Body of pancreas (tissue), 4 donors: ENCODE data around the gene SCYGR4. TPM values are rescaled to one million over a fixed set of nuclear protein-coding genes. Genes with fewer than 3 reads are reported as not detected.
"Not testable (repeated sequence)": the region's sequence is repeated elsewhere in the genome, so short reads cannot be mapped to it uniquely, and the experiment has no call there.

Experiments
- ATAC-seq: fragments of 150-250 bp; one replicate; pipeline ENCODE4 v1.9.1; 2016
- DNase-seq, 4 donors: peaks; one replicate each; pipeline ENCODE4 v3.0.0-alpha.2; 2019
- H3K27ac ChIP-seq, 4 donors: fragments of 200-600 bp; sonication (generic); 1 replicate in 3 of 4; 2 replicates in 1 of 4; pipeline versions ENCODE4 v1.5.1 to v1.6.1; 2016 to 2019; ENCODE audit warnings: mild to moderate bottlenecking in 1 of 4, mixed read lengths in 1 of 4, moderate library complexity in 1 of 4
- H3K27me3 ChIP-seq, 2 donors: fragments of 200-600 bp; sonication (generic); one replicate each; pipeline ENCODE4 v1.6.0; 2016; ENCODE audit warnings: mild to moderate bottlenecking in 1 of 2
- H3K36me3 ChIP-seq, 2 donors: fragments of 200-600 bp; sonication (generic); replicated peaks in 1 of 2; 2 replicates each; pipeline ENCODE4 v1.5.1; 2016; ENCODE audit warnings: low read depth in 2 of 2; ENCODE audit not compliant: insufficient read depth in 1 of 2
- H3K4me1 ChIP-seq: fragments of 200-600 bp; sonication (generic); one replicate; pipeline ENCODE4 v1.6.0; 2016
- H3K4me3 ChIP-seq, 2 donors: fragments of 200-600 bp; sonication (generic); 1 replicate in 1 of 2; 2 replicates in 1 of 2; pipeline ENCODE4 v1.5.1; 2016 to 2019
- H3K9me3 ChIP-seq, 3 donors: fragments of 200-600 bp; sonication (generic); 1 replicate in 2 of 3; 2 replicates in 1 of 3; pipeline ENCODE4 v1.5.1; 2016
- CTCF ChIP-seq, 7 experiments: fragments of 450-650 bp in 4 of 7; fragments of 200-600 bp in 3 of 7; sonication (generic) in 3 of 7; IDR thresholded peaks; one replicate each; pipeline ENCODE4 v1.5.1; 2016 to 2019; ENCODE audit warnings: antibody characterized with exemption in 7 of 7
- POLR2A ChIP-seq, 3 donors: fragments of 450-650 bp; IDR thresholded peaks; one replicate each; pipeline ENCODE4 v1.6.1; 2016; ENCODE audit warnings: antibody characterized with exemption in 3 of 3, mild to moderate bottlenecking in 2 of 3
- WGBS, 2 donors: methylation state at CpG; one replicate each; pipeline ENCODE4 v1.1.5; 2017; 5-methylcytosine and 5-hydroxymethylcytosine counted together
- intact Hi-C: fragments of 100-400 bp; cut with DNase I; formaldehyde crosslinking; loops from one replicate; pipeline ENCODE4 v1.15.1; 2023
- total RNA-seq, 2 donors: library from RNA; depleted of rRNA; stranded (reverse); fragments of >200 nt; gene quantifications; one replicate each; pipeline ENCODE4 v1.1.0, GENCODE V29; 2016

SCYGR4 gene
- total RNA-seq, 2 donors from 2014 or later: not detected

GRCh38 chr2:227661025-227661649 is 43.8 kb downstream of the SCYGR4 start:
- no peaks in the 10 kb centered on the region for H3K36me3 ChIP-seq
- H3K4me3 ChIP-seq: no peak overlapping the region
- no peaks in the 10 kb centered on the region for H3K4me1 ChIP-seq
- 33 to 40% methylated on average over 7 of the region's 7 CpGs for WGBS, 2 donors
- no peak for TF ChIP-seq CTCF (IDR thresholded peaks at IDR 0.05)
- TF ChIP-seq POLR2A (IDR thresholded peaks at IDR 0.05): no peak
- DNase-seq (no peak), ATAC-seq (no peak)
- no peaks in the 10 kb centered on the region for H3K9me3 ChIP-seq
- no peaks in the 10 kb centered on the region for H3K27me3 ChIP-seq
- intact Hi-C loops: loop anchor here (10.0 kb wide), 1 partner anchor 94 kb away; no protein-coding TSS in a partner anchor
- no peak overlapping the region for H3K27ac ChIP-seq

GRCh38 chr2:227661827-227662226 is 44.5 kb downstream of the SCYGR4 start:
- H3K4me1 ChIP-seq: no peaks in the 10 kb centered on the region
- H3K4me3 ChIP-seq: no peak overlapping the region
- no peak for TF ChIP-seq CTCF (IDR thresholded peaks at IDR 0.05)
- TF ChIP-seq POLR2A (IDR thresholded peaks at IDR 0.05): no peak
- no peaks in the 10 kb centered on the region for H3K36me3 ChIP-seq
- WGBS, 2 donors: 25 to 38% methylated on average over 3 of the region's 3 CpGs
- H3K27ac ChIP-seq: no peak overlapping the region
- no peak for ATAC-seq
- intact Hi-C loops: loop anchor here (10.0 kb wide), 1 partner anchor 93 kb away; no protein-coding TSS in a partner anchor
- no peak for DNase-seq
- H3K9me3 ChIP-seq: no peaks in the 10 kb centered on the region
- no peaks in the 10 kb centered on the region for H3K27me3 ChIP-seq

- Histone ChIP-seq H3K36me3 (no peaks in the 10 kb centered on the region), H3K4me1 (no peaks in the 10 kb centered on the region), H3K4me3 (no peak overlapping the region), H3K27me3 (no peaks in the 10 kb centered on the region), H3K9me3 (no peaks in the 10 kb centered on the region), H3K27ac (no peak overlapping the region)
- no peak for DNase-seq
- TF ChIP-seq CTCF (IDR thresholded peaks at IDR 0.05) (no peak), POLR2A (IDR thresholded peaks at IDR 0.05) (no peak)
- 69 to 70% methylated on average over 6 of the region's 6 CpGs for WGBS, 2 donors
- no peak for ATAC-seq
- intact Hi-C loops: loop anchor here (10.0 kb wide), 1 partner anchor 89 kb away; no protein-coding TSS in a partner anchor
These were observed 48.1 kb downstream of the SCYGR4 start for GRCh38 chr2:227665189-227665940.

GRCh38 chr2:227666631-227667170 is 49.4 kb downstream of the SCYGR4 start, which contains the start of gene SCYGR5:
Gene SCYGR5, plus strand, starts transcription at chr2:227666804. Its CDS starts 0 bp downstream, at chr2:227666804.
- not testable (repeated sequence) for H3K27me3 ChIP-seq, H3K9me3 ChIP-seq, ATAC-seq, H3K4me1 ChIP-seq, H3K4me3 ChIP-seq, H3K36me3 ChIP-seq, H3K27ac ChIP-seq, DNase-seq
- intact Hi-C loops: loop anchor here (10.0 kb wide), 1 partner anchor 88 kb away; no protein-coding TSS in a partner anchor
- 77 to 79% methylated on average over 7 to 13 of the region's 13 CpGs for WGBS, 2 donors

Other genes starting within 250 kb of the SCYGR4 start
- not detected for gene TM4SF20, start 238.2 kb upstream of the SCYGR4 start, total RNA-seq
- not detected for gene SCYGR1, start 229.5 kb upstream of the SCYGR4 start, total RNA-seq
- 10 to 100 TPM; 10.2 to 16.1 TPM for gene AGFG1, start 145.3 kb upstream of the SCYGR4 start, total RNA-seq
- not detected for gene SCYGR2, start 18.6 kb upstream of the SCYGR4 start, total RNA-seq
- gene SCYGR3, start 2.7 kb upstream of the SCYGR4 start, total RNA-seq: not detected
- gene SCYGR5, start 49.3 kb downstream of the SCYGR4 start, total RNA-seq: not detected
- 10 to 100 TPM; 11.7 to 23.4 TPM for gene SLC19A3, start 100.5 kb downstream of the SCYGR4 start, total RNA-seq
- gene SCYGR6, start 107.3 kb downstream of the SCYGR4 start, total RNA-seq: not detected
- not detected for gene SCYGR7, start 110.8 kb downstream of the SCYGR4 start, total RNA-seq
- gene SCYGR8, start 128.4 kb downstream of the SCYGR4 start, total RNA-seq: not detected
- 1 to 10 TPM in 1 of 2 donors, not detected in 1; 2.6 TPM for gene CCL20, start 196.3 kb downstream of the SCYGR4 start, total RNA-seq